Panc1 (cell line): ENCODE measurements around the gene ZSCAN23. TPM values are rescaled to one million over a fixed set of nuclear protein-coding genes. Genes with fewer than 3 reads are reported as not detected.

Source experiments
- ATAC-seq: fragments of 200-7000 bp; cut with Tn5 transposase; 2 replicates; pipeline ENCODE4 v1.9.1; 2020; ENCODE audit warnings: mild to moderate bottlenecking, moderate library complexity
- BruUV-seq: library from RNA; stranded (reverse); fragments of 400-500 nt; replicated peaks from 2 replicates; lab custom pipeline; 2021; lab: Mats Ljungman, UMichigan
- CTCF ChIA-PET: fragments of 300-600 bp; sonication (Branson Sonifier 250); formaldehyde crosslinking; loops from one replicate; lab custom pipeline; 2022; ENCODE audit warnings: antibody characterized with exemption; lab: Charles Lee
- POLR2A ChIA-PET: fragments of 300-600 bp; sonication (Branson Sonifier 250); formaldehyde crosslinking; loops from one replicate; lab custom pipeline; 2022; ENCODE audit warnings: antibody characterized with exemption; lab: Charles Lee
- DNase-seq: peaks from one replicate; pipeline ENCODE4 v3.0.0-alpha.2; 2010; ENCODE audit warnings: low read depth, low spot score
- H3K27ac ChIP-seq: 2 replicates; pipeline ENCODE4 v1.5.1; 2011; ENCODE audit warnings: mild to moderate bottlenecking, low read length, inconsistent platforms
- H3K27me3 ChIP-seq: fragments of 200-500 bp; sonication (Bioruptor generic); 2 replicates; pipeline ENCODE4 v1.6.0; 2014; ENCODE audit warnings: low read length, inconsistent platforms; ENCODE audit not compliant: control insufficient read depth, insufficient read depth
- H3K36me3 ChIP-seq: fragments of 200-500 bp; sonication (Bioruptor generic); 2 replicates; pipeline ENCODE4 v1.5.1; 2014; ENCODE audit warnings: inconsistent platforms, mild to moderate bottlenecking, low read length, moderate library complexity; ENCODE audit not compliant: control insufficient read depth, insufficient read depth
- H3K4me1 ChIP-seq: 2 replicates; pipeline ENCODE4 v1.5.1; 2011; ENCODE audit warnings: inconsistent platforms, mild to moderate bottlenecking, low read length, moderate library complexity; ENCODE audit not compliant: control insufficient read depth, insufficient read depth
- H3K4me3 ChIP-seq, 2 experiments: 2 replicates each; pipeline ENCODE4 v1.5.1; 2011 to 2012; ENCODE audit warnings: low read depth in 2 of 2, low read length in 2 of 2, mild to moderate bottlenecking in 2 of 2, inconsistent platforms in 1 of 2, moderate library complexity in 1 of 2
- H3K9me3 ChIP-seq: fragments of 200-500 bp; sonication (Bioruptor generic); 2 replicates; pipeline ENCODE4 v1.5.1; 2014; ENCODE audit warnings: low read depth, mild to moderate bottlenecking, inconsistent platforms, low read length, moderate library complexity; ENCODE audit not compliant: control insufficient read depth, insufficient read depth
- POLR2AphosphoS5 ChIP-seq: IDR thresholded peaks from 2 replicates; pipeline ENCODE4 v1.6.1; 2012; ENCODE audit warnings: mild to moderate bottlenecking, low read depth, low read length, moderate library complexity
- SIN3A ChIP-seq: IDR thresholded peaks from 2 replicates; pipeline ENCODE4 v1.6.1; 2012; ENCODE audit warnings: low read depth, mild to moderate bottlenecking, low read length, moderate library complexity, borderline replicate concordance; ENCODE audit not compliant: insufficient read depth
- TCF7L2 ChIP-seq: IDR thresholded peaks from 2 replicates; pipeline ENCODE4 v1.6.1; 2011; ENCODE audit warnings: mild to moderate bottlenecking, low read depth, low read length, inconsistent platforms
- in situ Hi-C: cut with HindIII; loops from 2 replicates; pipeline ENCODE4 v1.10.0; 2016; ENCODE audit warnings: low sequenced_read_pairs, low pct_unique_long_range_greater_than_20kb
- intact Hi-C: fragments of 100-400 bp; cut with micrococcal nuclease; formaldehyde crosslinking; loops from one replicate; pipeline ENCODE4 v1.10.0; 2022; ENCODE audit not compliant: unreplicated experiment
- total RNA-seq: library from RNA; stranded (reverse); gene quantifications from one replicate; pipeline ENCODE4 v1.2.1, GENCODE V29; 2021; ENCODE audit not compliant: unreplicated experiment
- TF ChIP-seq, protein P1 (sequence below): fragments of 450-650 bp; IDR thresholded peaks from 2 replicates; pipeline ENCODE4 v1.5.1; 2017; ENCODE audit warnings: mild to moderate bottlenecking
- TF ChIP-seq, protein P2 (sequence below), 2 experiments: IDR thresholded peaks; 2 replicates each; pipeline ENCODE4 v1.6.1; 2011 to 2012; ENCODE audit warnings: low read depth in 2 of 2, control low read depth in 1 of 2, low read length in 1 of 2, mild to moderate bottlenecking in 1 of 2, moderate library complexity in 1 of 2; ENCODE audit not compliant: insufficient read depth in 1 of 2

ZSCAN23 gene
- total RNA-seq, 1 experiment from 2014 or later: 1.6 TPM

DNA sequence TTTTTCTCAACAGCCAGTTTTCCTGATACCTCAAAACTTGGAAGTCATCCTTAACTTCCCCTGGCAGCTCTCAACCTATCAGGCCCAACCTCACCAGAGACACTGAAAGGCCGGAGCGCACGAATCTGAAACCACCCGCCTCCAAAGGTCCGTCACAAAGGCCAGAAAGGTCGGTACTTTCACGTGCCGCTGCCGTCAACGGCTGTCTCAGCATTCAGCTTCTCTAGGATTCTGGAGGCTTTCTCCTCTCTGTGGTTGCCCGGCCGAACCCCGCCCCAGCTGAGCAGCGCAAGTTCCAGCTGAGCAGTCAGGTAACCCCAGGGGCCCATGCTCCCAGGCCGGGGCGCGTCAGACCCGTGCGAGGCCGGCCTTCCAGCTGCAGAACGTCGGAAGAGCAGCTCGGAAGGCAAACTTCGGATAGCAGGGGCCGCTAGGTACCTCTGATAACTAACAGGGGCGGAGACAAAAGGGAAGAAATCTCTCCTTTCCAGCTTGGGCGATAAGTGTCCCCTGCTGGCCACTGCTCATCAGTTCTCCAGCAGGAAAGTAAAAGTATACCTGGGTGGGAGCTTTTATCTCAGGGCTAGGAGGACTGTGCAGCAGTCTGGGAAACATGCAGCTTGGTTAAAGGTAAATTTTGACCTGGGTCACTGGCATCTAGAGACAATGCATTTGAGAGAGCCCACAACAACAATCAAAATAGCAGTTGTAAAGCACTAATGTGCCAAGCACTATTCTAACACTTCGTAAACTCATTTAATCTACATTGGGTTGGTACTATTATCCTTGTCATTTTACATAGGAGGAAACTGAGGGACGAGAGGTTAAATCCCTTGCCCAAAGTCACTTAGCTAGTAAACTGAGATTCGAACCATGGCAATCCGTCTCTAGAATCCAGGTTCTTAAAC is 59.8 kb downstream of the ZSCAN23 start:
- peak; percentile 62 for TF ChIP-seq POLR2AphosphoS5
- TF ChIP-seq, protein P1, sequence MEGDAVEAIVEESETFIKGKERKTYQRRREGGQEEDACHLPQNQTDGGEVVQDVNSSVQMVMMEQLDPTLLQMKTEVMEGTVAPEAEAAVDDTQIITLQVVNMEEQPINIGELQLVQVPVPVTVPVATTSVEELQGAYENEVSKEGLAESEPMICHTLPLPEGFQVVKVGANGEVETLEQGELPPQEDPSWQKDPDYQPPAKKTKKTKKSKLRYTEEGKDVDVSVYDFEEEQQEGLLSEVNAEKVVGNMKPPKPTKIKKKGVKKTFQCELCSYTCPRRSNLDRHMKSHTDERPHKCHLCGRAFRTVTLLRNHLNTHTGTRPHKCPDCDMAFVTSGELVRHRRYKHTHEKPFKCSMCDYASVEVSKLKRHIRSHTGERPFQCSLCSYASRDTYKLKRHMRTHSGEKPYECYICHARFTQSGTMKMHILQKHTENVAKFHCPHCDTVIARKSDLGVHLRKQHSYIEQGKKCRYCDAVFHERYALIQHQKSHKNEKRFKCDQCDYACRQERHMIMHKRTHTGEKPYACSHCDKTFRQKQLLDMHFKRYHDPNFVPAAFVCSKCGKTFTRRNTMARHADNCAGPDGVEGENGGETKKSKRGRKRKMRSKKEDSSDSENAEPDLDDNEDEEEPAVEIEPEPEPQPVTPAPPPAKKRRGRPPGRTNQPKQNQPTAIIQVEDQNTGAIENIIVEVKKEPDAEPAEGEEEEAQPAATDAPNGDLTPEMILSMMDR: peak; percentile 86
- TF ChIP-seq, protein P2, sequence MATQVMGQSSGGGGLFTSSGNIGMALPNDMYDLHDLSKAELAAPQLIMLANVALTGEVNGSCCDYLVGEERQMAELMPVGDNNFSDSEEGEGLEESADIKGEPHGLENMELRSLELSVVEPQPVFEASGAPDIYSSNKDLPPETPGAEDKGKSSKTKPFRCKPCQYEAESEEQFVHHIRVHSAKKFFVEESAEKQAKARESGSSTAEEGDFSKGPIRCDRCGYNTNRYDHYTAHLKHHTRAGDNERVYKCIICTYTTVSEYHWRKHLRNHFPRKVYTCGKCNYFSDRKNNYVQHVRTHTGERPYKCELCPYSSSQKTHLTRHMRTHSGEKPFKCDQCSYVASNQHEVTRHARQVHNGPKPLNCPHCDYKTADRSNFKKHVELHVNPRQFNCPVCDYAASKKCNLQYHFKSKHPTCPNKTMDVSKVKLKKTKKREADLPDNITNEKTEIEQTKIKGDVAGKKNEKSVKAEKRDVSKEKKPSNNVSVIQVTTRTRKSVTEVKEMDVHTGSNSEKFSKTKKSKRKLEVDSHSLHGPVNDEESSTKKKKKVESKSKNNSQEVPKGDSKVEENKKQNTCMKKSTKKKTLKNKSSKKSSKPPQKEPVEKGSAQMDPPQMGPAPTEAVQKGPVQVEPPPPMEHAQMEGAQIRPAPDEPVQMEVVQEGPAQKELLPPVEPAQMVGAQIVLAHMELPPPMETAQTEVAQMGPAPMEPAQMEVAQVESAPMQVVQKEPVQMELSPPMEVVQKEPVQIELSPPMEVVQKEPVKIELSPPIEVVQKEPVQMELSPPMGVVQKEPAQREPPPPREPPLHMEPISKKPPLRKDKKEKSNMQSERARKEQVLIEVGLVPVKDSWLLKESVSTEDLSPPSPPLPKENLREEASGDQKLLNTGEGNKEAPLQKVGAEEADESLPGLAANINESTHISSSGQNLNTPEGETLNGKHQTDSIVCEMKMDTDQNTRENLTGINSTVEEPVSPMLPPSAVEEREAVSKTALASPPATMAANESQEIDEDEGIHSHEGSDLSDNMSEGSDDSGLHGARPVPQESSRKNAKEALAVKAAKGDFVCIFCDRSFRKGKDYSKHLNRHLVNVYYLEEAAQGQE (IDR thresholded peaks at IDR 0.05; ENCODE audit: insufficient read depth in 1 of 2, low read depth in 2 of 2, low read length in 1 of 2): no peak
- 0 out of 2 replicates have a peak, but pooled peaks have one; percentile 59 for TF ChIP-seq SIN3A
- TF ChIP-seq TCF7L2: peak; percentile 82
- peak; percentile 99 for ATAC-seq
- BruUV-seq: no TSS peak
- peak; percentile 81 for DNase-seq
- H3K9me3 ChIP-seq: peaks cover 14% of the 10 kb centered on the region; the same call in 1 of the 2 replicates
- intact Hi-C loops: no loop called here
- no peaks in the 10 kb centered on the region for H3K27me3 ChIP-seq
- H3K27ac ChIP-seq: peak overlapping the region; percentile 98
- peaks cover 15% of the 10 kb centered on the region for H3K4me1 ChIP-seq
- H3K4me3 ChIP-seq: peak overlapping the region; percentile 61 to 76
- ChIA-PET POLR2A (interaction anchor here (1.0 kb wide), 1 partner anchor 28 kb away, joined by 3 read pairs; no protein-coding TSS in a partner anchor), CTCF (interaction anchor here (0.6 to 2.1 kb wide), 5 partner anchors 15 to 402 kb away, joined by 3 to 8 read pairs (median 3); no protein-coding TSS in a partner anchor)
- no peaks in the 10 kb centered on the region; the same call in 1 of the 2 replicates for H3K36me3 ChIP-seq
- in situ Hi-C loops: no loop called here

Other genes with a start within 250 kb of the ZSCAN23 start
- 14.4 TPM for gene ZSCAN9, start 218.2 kb downstream of the ZSCAN23 start, total RNA-seq
- gene ZKSCAN4, start 191.2 kb downstream of the ZSCAN23 start, total RNA-seq: 4.4 TPM
- not detected for gene NKAPL, start 184.2 kb downstream of the ZSCAN23 start, total RNA-seq
- gene ZSCAN26, start 176.3 kb downstream of the ZSCAN23 start, total RNA-seq: 6.6 TPM
- gene PGBD1, start 161.9 kb downstream of the ZSCAN23 start, total RNA-seq: 7.6 TPM
- gene ZSCAN31, start 107.3 kb downstream of the ZSCAN23 start, total RNA-seq: 10.4 TPM
- gene ZKSCAN3, start 93.5 kb downstream of the ZSCAN23 start, total RNA-seq: 7.0 TPM
- gene ZSCAN12, start 43.7 kb downstream of the ZSCAN23 start, total RNA-seq: 3.2 TPM
- gene GPX6, start 72.3 kb upstream of the ZSCAN23 start, total RNA-seq: not detected
- gene GPX5, start 82.4 kb upstream of the ZSCAN23 start, total RNA-seq: not detected